Glomerular visceral epithelial cell (primary cell): ENCODE results near the gene TTC12.

Experiments
- DNase-seq: peaks from one replicate; pipeline ENCODE4 v3.0.0-alpha.2; 2016; ENCODE audit errors: extremely low spot score

TTC12 gene

GRCh38 chr11:113375402-113375801 lies 61.0 kb downstream of the TTC12 start:
- DNase-seq, result no peak

- DNase-seq, result no peak
These were observed 61.8 kb downstream of the TTC12 start for GRCh38 chr11:113376156-113376555.

GRCh38 chr11:113377681-113378412 lies 63.5 kb downstream of the TTC12 start:
- DNase-seq, result no peak

DNA sequence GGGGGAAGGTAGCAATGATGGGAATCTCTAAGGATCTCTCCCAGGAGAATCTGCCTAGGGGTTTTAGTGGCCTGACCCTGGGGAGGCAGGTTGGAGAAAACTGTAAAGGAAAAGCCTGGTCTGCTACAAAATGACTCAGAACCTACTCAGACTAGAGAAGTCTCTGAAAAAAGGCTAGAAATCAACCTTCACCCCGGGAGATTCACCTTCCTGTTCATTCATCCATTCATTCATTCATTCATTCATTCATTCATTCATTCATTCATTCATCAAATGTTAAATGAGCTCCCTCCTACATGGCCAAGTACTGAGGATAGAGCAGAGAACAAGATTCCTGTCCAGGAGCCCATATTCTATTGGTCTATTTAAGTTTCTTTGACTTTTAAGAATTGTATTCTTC lies 64.3 kb downstream of the TTC12 start:
- no peak for DNase-seq

GRCh38 chr11:113382121-113382520 lies 67.7 kb downstream of the TTC12 start:
- DNase-seq, result no peak

DNA sequence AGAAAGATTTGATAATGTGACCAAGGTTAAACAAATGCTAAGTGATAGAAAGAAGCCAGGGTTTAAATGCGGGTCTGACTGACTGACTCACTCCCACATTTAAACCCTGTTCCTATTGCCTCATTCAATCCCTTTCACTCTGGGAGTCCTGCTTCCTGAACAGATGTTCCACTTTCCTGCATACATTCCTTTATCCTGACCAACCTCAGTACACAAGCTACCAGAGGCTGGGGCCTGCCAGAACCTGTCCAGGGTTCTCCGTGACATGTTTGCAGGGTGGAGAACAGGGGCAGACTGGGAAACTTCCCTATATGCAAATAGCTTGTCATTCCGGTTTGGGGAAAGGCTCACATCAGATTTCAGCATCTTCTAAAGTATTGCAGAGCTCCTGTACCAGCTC lies 70.2 kb downstream of the TTC12 start:
- peak; percentile 72 for DNase-seq

DNA sequence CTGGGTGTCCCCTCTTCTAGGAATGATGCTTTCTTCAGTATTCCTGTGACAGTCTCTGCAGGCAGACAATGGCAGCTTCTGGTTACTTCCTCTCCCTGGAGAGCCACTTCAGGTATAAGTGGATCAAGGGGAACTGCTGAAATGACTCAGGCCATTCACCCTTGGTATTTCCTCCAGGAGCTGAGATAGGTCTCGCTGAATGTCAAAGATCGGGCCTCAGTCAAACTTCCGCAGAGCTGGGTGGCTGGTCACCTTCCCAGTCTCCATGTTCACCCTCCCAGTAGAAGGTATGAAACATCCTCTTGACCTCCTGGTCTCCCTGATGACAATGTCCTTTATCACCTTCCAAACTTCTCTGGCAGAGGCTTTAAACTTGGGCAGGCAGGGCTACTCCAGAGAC lies 71.4 kb downstream of the TTC12 start:
- no peak for DNase-seq

- no peak for DNase-seq
These were observed 72.5 kb downstream of the TTC12 start for GRCh38 chr11:113386866-113387265.

GRCh38 chr11:113387605-113388211 lies 73.3 kb downstream of the TTC12 start, which contains the start of gene ANKK1:
TSS of gene ANKK1 (plus strand) at chr11:113387779. CDS start at chr11:113387885, 106 bp downstream.
- DNase-seq, result peak; percentile 13

DNA sequence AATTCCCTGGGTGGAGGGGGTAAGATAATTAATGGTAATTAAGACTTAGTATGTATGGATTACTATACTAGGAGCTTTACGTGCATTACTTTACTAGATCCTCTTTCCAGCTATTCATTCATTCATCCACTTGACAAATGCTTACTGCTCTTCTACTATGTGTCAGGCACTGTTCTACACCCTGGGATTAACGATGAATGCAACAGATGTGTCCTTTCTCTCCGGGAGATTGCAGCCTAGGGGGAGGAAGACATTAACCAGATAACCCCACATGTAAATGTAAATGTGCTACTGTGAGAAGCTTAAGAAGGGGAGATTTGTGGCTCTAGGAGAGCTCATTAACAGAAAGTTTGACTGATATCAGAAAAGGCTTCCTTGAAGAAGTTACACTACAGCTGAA lies 74.9 kb downstream of the TTC12 start:
- DNase-seq, result no peak

DNA sequence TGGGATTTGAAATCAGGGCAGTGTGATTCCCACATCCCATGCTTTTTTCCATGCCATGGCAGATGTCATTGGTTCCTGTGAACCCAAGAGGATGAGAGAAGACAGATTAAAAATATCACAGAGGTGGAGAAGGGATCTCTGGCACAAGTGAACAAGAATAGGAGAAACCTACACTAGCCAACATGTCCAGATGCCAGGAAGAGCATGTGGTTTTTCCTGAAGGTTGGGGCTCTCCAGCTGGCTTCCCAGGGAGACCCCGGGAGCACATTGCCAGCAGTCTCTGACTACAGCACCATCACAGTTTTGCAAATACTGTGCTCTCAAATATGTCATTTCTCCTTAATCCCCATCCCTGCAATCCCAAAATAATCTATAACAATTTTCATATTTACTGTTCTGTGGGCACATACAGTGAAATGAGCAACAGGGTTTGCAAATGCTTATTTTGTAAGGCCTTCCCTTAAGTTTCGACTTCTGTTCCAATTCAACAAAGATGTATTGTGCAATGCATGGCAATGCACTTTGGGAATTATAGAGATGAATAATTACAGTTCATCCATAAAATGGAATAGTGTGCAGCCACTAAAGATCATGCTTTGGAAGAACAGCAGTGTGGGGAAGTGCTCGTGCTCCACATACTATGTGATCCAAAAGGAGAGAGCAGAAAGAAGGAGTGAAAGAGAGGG lies 78.0 kb downstream of the TTC12 start:
- no peak for DNase-seq

DNA sequence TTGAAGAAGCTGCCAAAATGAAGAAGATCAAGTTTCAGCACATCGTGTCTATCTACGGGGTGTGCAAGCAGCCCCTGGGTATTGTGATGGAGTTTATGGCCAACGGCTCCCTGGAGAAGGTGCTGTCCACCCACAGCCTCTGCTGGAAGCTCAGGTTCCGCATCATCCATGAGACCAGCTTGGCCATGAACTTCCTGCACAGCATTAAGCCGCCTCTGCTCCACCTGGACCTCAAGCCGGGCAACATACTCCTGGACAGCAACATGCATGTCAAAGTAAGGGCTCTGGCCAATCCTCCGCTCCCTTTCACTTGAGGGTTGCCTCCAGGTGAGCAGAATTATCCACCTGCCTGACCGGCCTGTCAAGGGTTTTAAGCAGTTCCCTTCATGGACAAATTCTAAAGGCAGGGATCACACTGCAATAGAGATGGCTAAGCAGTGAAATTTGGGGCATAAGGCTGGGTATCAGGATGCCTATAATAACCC lies 79.2 kb downstream of the TTC12 start:
- DNase-seq, result no peak

DNA sequence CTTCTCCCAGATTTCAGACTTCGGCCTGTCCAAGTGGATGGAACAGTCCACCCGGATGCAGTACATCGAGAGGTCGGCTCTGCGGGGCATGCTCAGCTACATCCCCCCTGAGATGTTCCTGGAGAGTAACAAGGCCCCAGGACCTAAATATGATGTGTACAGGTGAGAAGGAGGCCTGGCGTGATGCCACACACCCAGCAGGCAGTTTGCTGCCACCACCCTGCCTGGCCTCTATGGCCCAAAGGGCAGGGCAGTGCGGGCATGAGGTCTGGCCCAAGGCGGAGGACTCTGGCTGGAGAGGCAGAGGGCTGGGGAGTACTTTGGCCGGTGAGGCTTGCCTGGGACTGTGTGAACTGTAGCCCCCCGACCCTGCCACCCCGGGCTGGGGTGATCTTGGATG lies 80.5 kb downstream of the TTC12 start:
- no peak for DNase-seq

DNA sequence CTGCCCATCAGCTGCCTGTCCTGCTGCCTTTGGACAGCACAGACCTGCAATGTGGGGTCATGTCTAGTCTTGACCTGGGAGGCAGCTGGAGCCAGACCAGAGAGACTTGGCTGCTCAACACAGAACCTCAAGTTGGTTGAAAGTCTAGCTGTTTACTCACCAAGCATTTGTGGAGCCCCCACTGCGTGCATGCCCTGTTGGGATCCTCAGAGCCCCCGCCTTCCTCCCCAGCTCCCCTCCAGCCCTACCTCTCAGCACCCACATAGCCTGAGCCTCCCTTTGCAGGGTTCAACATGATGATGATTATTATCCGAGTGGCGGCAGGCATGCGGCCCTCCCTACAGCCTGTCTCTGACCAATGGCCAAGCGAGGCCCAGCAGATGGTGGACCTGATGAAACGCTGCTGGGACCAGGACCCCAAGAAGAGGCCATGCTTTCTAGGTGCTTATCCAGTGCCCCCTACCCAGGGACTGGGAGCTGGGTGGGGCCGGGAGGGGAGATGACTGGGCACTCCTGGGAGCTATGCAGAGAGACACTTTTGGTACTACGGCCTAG lies 81.5 kb downstream of the TTC12 start:
- no peak for DNase-seq

DNA sequence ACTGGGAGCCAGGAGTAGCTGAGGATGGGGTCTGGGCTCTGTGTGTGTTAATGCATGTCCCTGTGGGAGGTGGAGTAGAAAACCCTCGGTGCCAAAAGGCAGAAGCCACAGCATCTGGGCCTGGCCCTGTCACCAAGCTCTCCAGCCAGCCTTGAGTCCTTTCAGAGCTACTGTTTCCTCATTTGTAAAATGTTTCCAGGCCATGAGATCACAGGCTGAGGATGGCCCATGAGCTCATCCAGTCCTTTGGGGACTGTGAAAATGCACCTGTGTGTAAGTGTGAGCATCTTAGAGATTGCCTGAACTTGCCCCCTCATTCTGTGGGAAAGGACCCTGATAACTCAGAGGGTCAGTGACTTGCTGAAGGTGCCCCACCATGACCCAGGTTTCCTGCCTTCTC lies 82.3 kb downstream of the TTC12 start:
- no peak for DNase-seq

DNA sequence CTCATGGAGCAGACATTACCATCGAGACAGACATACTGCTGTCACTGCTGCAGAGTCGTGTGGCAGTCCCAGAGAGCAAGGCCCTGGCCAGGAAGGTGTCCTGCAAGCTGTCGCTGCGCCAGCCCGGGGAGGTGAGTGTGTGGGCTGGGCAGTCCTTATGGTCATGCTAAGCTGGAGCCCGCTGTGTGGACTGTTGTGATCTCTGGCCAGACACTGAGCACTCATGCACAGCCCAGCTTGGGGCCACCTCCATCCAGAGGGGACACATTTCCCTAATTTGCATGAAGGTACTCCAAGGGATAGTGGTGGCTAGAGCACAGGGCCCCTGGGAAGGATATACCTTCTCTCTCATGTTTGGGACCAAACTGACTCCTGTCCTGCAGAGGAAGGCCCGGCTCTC lies 82.8 kb downstream of the TTC12 start:
- no peak for DNase-seq

DNA sequence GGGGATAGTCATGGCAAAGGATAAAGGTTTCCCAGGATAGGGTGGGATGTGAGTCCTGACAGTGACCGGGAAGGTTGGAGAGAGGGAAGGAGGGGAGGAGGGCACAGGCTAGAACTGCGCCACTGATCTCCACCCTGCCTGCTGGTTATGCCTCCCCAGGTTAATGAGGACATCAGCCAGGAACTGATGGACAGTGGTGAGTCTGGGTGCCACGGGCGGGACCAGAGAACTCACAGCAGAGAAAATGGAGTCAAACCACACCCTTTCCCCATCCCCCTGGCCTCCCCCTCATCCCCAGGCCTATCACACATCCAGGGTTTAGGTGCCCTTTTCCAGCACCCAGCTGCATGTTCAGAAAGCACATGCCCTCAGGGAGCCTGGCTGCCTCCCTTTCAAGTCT lies 83.4 kb downstream of the TTC12 start:
- DNase-seq, result no peak

GRCh38 chr11:113398669-113399430 lies 84.5 kb downstream of the TTC12 start:
- no peak for DNase-seq

DNA sequence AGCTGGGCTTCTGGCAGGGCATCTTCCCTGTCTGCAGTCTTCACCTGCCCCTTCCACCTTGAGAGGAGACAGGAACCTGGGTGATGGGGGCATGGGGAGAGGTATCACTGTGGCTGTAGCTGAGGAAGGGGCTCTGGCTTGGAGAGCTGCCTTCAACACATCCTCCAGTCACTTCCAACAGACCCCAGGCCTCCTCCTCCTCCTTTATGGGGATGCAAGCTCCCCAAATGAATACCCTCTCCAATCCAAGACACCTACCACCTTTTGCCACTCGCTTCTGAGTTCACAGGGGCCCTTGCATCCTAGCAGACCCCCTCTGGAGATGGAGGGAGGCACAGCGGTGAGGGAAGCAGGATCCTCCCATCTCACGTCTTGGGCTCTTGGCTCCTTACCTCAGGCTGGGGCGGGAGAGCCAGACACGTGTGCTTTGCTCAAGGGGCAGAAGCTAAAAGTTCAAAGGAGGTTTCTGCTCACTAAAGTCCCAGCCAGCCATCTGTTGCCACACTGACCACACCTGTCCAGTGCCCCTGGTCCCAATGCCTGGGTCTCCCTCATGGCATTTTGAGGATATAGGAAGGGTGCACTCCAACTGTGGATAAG lies 86.3 kb downstream of the TTC12 start:
- no peak for DNase-seq

DNA sequence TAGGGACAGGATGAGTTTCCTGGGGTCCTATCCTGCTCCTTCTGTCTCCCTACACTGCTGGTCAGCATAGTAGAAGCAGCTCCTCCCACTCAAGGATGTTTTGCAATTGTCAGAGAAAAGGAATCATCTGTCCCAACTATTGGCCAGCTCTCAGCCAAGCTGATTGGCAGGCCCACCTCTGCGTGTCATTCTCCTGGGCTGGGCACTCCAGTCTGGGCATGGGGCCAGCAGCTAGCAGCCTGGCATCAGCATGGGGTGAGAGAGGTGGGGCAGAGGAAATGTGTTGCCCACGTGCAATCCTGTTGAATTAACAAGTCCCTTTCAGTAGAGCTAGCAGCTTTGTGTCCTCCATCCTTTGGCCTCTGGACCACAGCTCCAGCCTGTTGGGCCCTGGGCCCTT lies 87.3 kb downstream of the TTC12 start:
- DNase-seq, result peak; percentile 82

DNA sequence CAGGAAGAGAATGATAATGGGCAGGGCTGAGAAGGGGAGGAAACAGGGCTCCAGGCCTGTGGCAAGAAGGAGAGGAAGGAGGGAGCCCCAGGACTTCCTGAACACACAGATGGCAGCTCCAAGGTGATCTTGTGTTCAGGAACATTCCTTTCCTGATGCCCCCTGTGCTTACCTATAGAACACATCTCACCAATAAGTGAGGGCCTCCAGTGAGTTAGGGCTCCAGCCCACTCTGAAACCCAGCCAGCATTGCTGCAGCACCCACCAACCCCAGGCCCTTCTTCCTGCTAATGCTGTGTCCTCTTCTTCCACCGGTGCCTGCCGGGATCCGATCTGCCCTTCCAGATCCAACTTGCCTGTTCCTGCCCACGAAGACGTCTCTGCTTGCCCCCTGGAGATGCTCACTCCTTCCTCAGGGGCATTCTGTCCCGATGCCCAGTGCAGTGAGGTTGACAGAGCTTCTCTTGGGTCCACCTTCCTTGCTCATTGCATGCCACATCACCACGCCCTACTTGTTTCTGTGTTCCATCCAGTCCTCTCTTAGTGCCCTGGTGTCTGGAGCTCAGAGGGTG lies 90.6 kb downstream of the TTC12 start:
- DNase-seq, result no peak
